Measurements from ENCODE around the gene ARL4D.

- TF ChIP-seq, protein P1, sequence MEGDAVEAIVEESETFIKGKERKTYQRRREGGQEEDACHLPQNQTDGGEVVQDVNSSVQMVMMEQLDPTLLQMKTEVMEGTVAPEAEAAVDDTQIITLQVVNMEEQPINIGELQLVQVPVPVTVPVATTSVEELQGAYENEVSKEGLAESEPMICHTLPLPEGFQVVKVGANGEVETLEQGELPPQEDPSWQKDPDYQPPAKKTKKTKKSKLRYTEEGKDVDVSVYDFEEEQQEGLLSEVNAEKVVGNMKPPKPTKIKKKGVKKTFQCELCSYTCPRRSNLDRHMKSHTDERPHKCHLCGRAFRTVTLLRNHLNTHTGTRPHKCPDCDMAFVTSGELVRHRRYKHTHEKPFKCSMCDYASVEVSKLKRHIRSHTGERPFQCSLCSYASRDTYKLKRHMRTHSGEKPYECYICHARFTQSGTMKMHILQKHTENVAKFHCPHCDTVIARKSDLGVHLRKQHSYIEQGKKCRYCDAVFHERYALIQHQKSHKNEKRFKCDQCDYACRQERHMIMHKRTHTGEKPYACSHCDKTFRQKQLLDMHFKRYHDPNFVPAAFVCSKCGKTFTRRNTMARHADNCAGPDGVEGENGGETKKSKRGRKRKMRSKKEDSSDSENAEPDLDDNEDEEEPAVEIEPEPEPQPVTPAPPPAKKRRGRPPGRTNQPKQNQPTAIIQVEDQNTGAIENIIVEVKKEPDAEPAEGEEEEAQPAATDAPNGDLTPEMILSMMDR (IDR thresholded peaks at IDR 0.05; ENCODE audit: poor library complexity) = no peak
- no peak for TF ChIP-seq EZH2 (IDR thresholded peaks at IDR 0.05; ENCODE audit: borderline replicate concordance)
Observed at GRCh38 chr17:43383372-43383771, 15.4 kb upstream of the ARL4D start.
